Cortex of kidney (tissue), 1 donor: ENCODE measurements around the gene TPSD1.
"Not testable (repeated sequence)": the region's sequence is repeated elsewhere in the genome, so short reads cannot be mapped to it uniquely, and the experiment has no call there.

Source experiments
- DNase-seq: peaks from one replicate; lab custom pipeline; 2025; lab: John Stamatoyannopoulos, UW

The TPSD1 gene

DNA sequence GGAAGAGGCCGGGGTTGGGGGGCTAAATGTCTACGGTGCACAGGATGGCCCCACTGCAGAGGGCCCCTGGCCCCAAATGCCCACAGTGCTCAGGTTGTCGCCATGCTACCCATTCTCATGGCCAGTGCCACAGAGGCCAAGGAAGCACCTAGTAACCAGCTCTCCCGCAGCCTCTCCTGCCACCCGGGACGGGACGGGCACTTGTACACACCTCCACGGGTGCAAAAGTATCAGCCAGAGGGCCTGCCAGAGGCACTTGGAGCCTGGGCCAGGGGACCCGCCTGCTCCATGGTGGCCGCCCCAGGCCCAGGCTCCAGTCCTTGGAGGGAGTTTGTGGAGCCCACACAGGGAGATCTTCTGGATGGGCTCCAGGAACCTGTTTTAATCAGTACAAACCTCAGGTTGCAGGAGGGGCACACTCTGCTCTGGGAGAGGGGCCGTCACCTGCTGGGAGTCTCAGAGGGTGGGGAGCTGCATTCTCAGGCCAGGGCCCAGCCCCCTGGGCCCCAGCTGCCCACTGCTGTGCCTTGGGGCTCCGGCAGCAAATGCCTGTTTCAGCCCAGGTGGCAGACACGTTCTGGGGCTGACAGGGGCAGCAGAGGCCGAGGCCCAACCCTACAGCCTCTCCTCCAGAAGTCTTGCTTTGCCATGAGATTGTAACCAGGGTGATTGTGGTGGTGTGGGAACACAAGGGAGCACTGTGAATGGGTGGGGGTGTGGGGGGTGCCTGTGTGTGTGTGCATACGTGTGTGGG lies 7.9 kb downstream of the TPSD1 start:
- no peak for DNase-seq

DNA sequence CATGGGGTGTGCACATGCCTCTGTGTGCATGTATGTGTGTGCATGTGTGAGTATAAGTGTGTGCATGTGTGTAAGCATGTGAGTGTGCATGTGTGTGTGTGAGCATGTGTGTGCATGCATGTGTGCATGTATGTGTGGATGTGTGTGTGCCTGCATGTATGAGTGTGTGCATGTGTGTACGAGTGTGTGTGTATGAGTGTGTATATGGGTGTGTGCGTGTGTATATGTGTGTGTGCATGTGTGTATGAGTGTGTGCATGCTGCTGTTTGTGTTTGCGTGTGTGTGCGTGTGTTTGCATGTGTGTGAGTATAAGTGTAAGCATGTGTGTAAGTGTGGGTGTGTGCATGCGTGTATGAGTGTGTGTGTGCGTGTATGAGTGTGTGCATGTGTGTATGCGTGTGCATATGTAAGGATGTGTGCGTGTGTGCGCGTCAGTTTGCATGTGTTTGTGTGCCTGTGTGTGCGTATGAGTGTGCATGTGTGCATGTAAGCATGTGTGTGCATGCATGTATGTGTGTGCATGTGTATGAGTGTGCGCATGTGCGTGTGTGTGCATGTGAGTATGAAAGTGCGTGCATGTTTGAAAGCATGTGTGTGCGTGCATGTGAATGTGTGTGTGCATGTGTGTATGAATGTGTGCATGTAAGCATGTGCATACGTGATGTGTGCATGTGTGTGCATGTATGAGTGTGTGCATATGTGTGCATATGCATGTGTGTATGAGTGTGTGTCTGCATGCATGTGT lies 8.6 kb downstream of the TPSD1 start:
- no peak for DNase-seq

DNA sequence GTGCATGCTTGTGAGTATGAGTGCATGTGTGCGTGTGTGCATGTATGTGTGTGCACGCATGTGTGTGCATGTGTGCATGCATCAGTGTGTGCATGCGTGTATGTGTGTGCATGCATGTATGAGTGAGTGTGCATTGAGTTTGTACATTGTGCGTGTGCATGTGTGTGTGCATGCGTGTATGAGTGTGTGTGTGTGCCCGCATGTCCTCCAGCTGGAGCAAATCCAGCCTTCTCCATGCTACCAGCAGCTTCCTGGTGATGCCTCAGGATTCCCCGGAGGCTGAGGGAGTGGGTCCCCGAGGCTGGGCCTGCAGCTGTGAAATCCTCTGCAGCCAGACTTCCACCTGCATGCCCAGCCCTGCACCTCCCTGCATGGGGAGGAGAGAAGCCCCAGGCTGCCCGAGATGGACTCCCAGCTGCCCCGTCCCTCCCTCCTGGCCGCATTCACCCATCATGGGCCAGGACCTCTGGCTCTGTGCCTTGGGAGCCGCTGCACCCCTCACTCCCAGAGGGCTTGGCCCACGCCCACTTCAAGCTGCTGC lies 9.3 kb downstream of the TPSD1 start:
- no peak for DNase-seq

- no peak for DNase-seq
Observed at GRCh38 chr16:1265826-1266225, 10.0 kb downstream of the TPSD1 start.

DNA sequence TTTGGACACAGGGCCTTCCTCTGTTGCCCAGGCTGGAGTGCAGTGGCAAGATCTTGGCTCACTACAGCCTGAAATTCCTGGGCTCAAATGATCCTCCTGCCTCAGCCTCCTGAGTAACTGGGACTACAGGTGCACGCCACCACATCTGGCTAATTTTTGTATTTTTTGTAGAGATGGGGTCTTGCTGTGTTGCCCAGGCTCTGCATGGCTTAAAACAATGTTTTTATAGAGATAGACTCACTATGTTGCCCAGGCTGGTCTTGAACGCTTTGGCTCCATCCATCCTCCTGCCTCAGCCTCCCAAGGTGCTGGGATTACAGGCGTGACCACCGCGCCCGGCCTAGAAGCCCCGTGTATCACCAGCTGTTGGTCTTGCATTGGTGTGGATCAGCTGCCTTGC lies 13.5 kb downstream of the TPSD1 start:
- not testable (repeated sequence) for DNase-seq

DNA sequence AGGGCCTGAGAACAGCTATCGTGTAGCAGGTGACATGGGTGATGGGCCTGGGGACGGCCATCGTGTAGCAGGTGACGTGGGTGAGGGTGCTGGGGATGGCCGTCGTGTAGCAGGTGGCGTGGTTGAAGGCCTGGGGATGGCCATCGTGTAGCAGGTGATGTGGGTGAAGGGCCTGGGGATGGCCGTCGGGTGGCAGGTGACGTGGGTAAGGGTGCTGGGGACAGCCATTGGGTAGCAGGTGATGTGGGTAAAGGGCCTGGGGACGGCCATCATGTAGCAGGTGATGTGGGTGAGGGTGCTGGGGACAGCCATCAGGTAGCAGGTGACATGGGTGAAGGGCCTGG lies 15.5 kb downstream of the TPSD1 start:
- DNase-seq, result no peak

DNA sequence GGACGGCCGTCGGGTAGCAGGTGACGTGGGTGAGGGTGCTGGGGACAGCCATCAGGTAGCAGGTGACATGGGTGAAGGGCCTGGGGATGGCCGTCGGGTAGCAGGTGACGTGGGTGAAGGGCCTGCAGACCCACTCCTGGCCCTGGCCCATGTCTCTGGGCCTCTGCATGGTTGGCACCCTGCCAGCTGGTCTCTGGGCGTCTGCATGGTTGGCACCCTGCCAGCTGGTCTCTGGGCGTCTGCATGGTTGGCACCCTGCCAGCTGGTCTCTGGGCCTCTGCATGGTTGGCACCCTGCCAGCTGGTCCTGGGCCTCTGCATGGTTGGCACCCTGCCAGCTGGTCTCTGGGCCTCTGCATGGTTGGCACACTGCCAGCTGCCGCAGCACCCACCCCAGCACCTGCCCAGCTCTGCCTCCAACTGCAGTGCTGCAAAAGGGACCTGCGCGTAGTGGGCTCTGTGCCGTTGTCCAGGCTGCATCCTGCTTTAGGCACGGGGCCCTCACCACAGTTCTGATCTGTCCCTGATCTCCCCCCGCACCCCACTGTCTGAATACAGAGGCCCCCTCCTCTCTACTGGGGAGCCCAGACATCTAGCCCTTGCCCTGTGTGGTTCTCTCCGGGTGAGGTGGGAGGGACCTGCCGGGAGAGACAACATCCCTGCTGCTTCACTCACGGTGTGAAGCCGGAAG lies 16.0 kb downstream of the TPSD1 start:
- not testable (repeated sequence) for DNase-seq

DNA sequence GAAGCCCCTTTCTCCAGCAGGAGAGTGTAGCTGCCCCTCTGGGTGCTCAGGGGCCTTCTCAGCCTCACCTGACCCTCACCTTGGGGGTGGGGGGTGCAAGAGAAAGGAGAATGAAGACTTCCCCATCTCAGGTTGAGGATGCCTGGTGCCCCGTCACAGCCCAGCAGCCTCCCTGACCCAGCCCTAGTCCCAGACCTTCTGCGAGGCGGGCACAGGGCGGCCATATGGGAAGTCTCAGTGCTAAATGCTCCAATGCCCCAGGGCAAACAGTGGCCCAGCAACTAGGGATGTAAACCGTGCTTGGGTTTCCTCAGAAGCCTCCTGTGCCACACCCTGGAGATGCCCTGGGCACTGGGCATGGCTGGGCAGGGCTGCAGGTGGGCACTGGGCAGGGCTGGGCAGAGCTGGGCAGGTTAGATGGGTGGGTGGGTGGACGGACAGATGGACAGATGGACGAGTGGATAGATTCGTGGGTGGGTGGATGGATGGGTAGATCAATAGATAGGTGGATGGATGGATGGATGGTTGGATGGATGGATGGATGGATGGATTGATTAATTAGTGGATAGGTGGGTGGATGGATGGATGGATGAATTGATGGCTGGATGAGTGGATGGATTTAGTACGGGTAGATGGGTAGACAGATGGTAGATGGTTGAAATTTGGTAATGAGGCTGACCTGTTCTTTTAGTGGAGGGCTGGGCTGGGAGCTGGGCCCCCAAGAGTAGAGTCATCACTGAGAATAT lies 16.8 kb downstream of the TPSD1 start:
- DNase-seq, result no peak

DNA sequence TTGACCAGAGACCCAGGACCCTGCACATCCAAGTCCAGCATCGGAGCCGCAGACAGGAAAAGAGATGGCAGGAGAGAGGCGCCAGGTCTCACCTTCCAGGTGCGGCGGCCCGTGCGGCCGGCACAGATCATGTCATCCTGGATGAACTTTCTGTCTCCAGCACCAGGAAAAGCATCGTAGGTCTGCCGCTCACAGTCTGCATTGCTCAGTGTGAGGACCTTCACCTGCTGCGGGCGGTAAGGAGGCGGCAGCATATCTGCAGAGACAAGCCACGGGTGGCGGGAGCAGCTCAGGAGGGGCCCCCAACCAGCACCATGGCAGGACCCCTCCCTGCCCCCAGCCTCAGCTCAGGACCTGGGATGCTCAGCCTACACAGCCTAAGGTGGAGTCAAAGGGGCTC lies 17.9 kb downstream of the TPSD1 start:
- no peak for DNase-seq

- DNase-seq, result no peak
Observed at GRCh38 chr16:1274767-1275166, 18.9 kb downstream of the TPSD1 start.

- no peak for DNase-seq
Observed at GRCh38 chr16:1275791-1276579, 20.1 kb downstream of the TPSD1 start.

DNA sequence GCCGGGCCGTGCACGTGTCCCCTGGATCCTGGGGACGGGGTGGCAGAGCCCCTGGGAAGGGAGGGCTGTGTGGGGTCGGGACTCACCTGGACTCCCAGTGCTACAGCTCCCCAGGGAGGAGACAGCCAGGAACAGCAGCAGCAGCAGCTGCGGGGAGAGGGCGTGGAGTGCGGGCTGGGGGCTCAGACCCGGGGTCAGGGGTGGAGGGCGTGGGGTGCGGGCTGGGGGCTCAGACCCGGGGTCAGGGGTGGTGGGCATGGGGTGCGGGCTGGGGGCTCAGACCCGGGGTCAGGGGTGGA lies 20.7 kb downstream of the TPSD1 start:
- DNase-seq, result no peak

DNA sequence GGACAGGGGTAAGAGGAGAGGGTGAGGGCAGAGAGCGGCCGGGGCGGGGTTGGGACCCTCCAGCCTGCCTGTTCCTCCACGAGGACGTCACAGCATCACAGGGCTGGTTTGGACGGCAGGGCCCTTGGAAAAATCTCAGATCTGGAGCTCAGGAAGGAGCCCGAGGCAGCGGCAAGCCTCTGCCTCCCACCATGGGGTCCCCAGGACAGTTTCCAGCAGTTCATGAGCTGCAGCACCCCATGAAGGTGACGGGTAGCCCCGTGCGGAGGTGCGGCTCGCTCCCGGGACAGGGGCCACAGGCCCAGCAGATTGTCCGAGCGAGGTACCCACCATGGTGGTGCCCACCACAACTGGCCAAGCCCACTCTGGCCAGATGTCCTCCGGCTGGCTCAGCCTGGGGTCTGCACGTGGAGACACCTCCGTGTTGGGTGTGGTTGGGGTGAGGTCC lies 21.3 kb downstream of the TPSD1 start:
- no peak for DNase-seq

- no peak for DNase-seq
Observed at GRCh38 chr16:1277617-1278282, 21.9 kb downstream of the TPSD1 start.

DNA sequence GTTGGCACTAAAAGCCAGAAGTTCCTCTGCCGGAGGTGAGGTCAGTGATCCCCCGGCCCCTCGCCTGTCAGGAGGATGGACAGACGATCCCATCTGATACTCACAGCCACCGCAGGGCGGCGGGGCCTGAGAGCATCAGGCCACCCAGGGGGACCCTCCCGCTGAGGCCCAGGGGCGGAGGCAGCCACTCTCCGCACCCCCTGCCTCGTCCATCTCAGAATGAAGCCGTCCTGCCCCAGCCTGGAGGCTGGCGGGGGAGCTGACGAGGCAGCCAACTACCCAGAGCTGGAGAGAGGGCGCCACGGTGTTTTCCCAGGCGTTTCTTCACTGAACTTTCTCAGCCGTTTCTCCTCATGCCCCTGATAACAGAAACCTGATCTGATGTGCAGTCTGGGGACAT lies 22.6 kb downstream of the TPSD1 start:
- no peak for DNase-seq

GRCh38 chr16:1279081-1279944 lies 23.4 kb downstream of the TPSD1 start:
- no peak for DNase-seq

GRCh38 chr16:1279945-1280589 lies 24.2 kb downstream of the TPSD1 start:
- no peak for DNase-seq

DNA sequence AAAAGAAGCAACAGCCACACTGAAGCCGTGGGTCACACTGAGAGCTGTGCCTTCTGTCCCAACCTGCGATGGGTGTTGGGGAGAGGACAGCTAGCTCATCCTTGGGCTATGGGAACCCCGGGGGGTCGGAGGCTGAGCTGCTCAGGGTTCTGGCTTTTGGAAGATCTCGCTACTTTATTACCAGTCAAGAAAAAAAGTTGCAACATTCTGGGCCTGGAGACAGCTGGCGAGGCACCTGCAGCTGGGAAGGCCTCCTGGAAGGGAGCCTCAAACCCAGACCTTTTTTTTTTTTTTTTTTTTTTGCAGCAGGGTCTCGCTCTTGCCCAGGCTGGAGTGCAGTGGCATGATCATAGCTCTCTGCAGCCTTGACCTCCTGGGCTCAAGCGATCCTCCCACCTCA lies 24.9 kb downstream of the TPSD1 start:
- no peak for DNase-seq

DNA sequence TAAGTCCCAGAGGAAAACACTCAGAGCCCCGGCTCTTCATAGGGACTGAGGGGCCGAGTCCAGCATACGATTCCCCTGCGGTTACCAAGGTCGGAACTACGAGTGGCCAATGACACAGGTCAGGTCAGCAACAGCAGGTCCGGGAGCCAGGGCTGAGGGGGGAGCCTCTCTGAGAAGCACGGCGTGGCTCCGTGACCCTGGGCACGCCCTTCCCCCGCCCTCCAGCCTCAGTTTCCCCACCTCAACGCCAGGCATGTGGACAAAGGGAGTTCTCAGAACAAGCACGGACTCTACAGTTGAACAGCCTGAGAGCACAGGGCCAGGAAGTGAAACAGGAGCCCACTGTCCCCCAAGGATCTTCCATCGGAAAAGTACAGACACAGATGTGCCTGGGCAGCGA lies 25.6 kb downstream of the TPSD1 start:
- DNase-seq, result no peak
